Mesendoderm (in vitro differentiated cells): ENCODE measurements around the gene LMBRD2.
A peak's percentile ranks its signal among the peaks of the same experiment; 100 is the strongest.

Source experiments
- DNase-seq: peaks from one replicate; pipeline ENCODE4 v3.0.0; 2013
- H2AK5ac ChIP-seq: 2 replicates; pipeline ENCODE4 v1.6.1; 2013; ENCODE audit warnings: low read length, inconsistent platforms
- H2BK120ac ChIP-seq: 2 replicates; pipeline ENCODE4 v1.6.1; 2013; ENCODE audit warnings: low read depth, mild to moderate bottlenecking, low read length, moderate library complexity, mixed read lengths
- H2BK15ac ChIP-seq: replicated peaks from 2 replicates; pipeline ENCODE4 v1.6.1; 2013; ENCODE audit warnings: low read depth, mild to moderate bottlenecking, moderate library complexity
- H2BK5ac ChIP-seq: 2 replicates; pipeline ENCODE4 v1.6.1; 2013; ENCODE audit warnings: low read length, inconsistent platforms
- H3K18ac ChIP-seq: 2 replicates; pipeline ENCODE4 v1.6.1; 2013; ENCODE audit warnings: mild to moderate bottlenecking, low read length, mixed read lengths
- H3K23ac ChIP-seq: one replicate; pipeline ENCODE4 v1.6.1; 2013; ENCODE audit warnings: low read length
- H3K27ac ChIP-seq: 2 replicates; pipeline ENCODE4 v1.5.1; 2013; ENCODE audit warnings: low read depth, mild to moderate bottlenecking, inconsistent platforms, low read length, moderate library complexity
- H3K27me3 ChIP-seq: 2 replicates; pipeline ENCODE4 v1.6.1; 2013; ENCODE audit warnings: low read length, control low read depth, mild to moderate bottlenecking, inconsistent platforms; ENCODE audit not compliant: insufficient read depth, poor library complexity
- H3K36me3 ChIP-seq: 2 replicates; pipeline ENCODE4 v1.6.1; 2013; ENCODE audit warnings: low read length, inconsistent platforms; ENCODE audit not compliant: control insufficient read depth, insufficient read depth
- H3K4ac ChIP-seq: one replicate; pipeline ENCODE4 v1.6.1; 2013; ENCODE audit warnings: low read depth, mild to moderate bottlenecking, low read length, moderate library complexity
- H3K4me1 ChIP-seq: 2 replicates; pipeline ENCODE4 v1.6.1; 2013; ENCODE audit warnings: low read depth, low read length, inconsistent platforms; ENCODE audit not compliant: control insufficient read depth
- H3K4me2 ChIP-seq: 2 replicates; pipeline ENCODE4 v1.6.1; 2013; ENCODE audit warnings: low read length
- H3K4me3 ChIP-seq: 2 replicates; pipeline ENCODE4 v1.5.1; 2013; ENCODE audit warnings: mild to moderate bottlenecking, low read length
- H3K56ac ChIP-seq: one replicate; pipeline ENCODE4 v1.6.1; 2013; ENCODE audit warnings: low read length
- H3K79me1 ChIP-seq: 2 replicates; pipeline ENCODE4 v1.6.1; 2013; ENCODE audit warnings: low read length, inconsistent platforms
- H3K79me2 ChIP-seq: 2 replicates; pipeline ENCODE4 v1.6.1; 2013; ENCODE audit warnings: mild to moderate bottlenecking, low read length; ENCODE audit not compliant: control insufficient read depth, insufficient read depth
- H3K9ac ChIP-seq: 2 replicates; pipeline ENCODE4 v1.6.1; 2013; ENCODE audit warnings: low read length, inconsistent platforms
- H4K5ac ChIP-seq: one replicate; pipeline ENCODE4 v1.6.1; 2013; ENCODE audit warnings: low read length
- H4K8ac ChIP-seq: one replicate; pipeline ENCODE4 v1.6.1; 2013; ENCODE audit warnings: low read depth, mild to moderate bottlenecking, control low read depth, low read length, moderate library complexity
- WGBS: extraction: QIAGEN DNeasy Blood & Tissue Kit; methylation state at CpG from one replicate; pipeline ENCODE4 v1.1.7; 2013; ENCODE audit warnings: low lambda C conversion rate, missing lambda C conversion rate; ENCODE audit not compliant: insufficient coverage; ENCODE audit errors: extremely low coverage; 5-methylcytosine and 5-hydroxymethylcytosine counted together

LMBRD2 gene

GRCh38 chr5:36128795-36129194, 22.9 kb downstream of the LMBRD2 start:
- Histone ChIP-seq H3K23ac (no peak overlapping the region), H3K27me3 (no peaks in the 10 kb centered on the region), H2BK120ac (no peak overlapping the region), H3K36me3 (no peaks in the 10 kb centered on the region), H2BK5ac (no peak overlapping the region), H3K56ac (no peak overlapping the region), H3K4me2 (no peak overlapping the region), H2BK15ac (no peak overlapping the region), H3K18ac (no peak overlapping the region), H3K4me1 (no peaks in the 10 kb centered on the region), H3K4ac (no peak overlapping the region), H3K79me2 (no peaks in the 10 kb centered on the region), H3K9ac (no peak overlapping the region), H3K27ac (no peak overlapping the region), H2AK5ac (no peak overlapping the region), H4K8ac (no peak overlapping the region), H4K5ac (no peak overlapping the region), H3K79me1 (no peaks in the 10 kb centered on the region), H3K4me3 (no peak overlapping the region)
- no peak for DNase-seq
- WGBS = no CpG with 5 or more reads among the region's 1 CpG

- Histone ChIP-seq H3K23ac (no peak overlapping the region), H2BK5ac (no peak overlapping the region), H3K4me3 (no peak overlapping the region), H3K27me3 (no peaks in the 10 kb centered on the region), H3K9ac (no peak overlapping the region), H3K4me1 (no peaks in the 10 kb centered on the region), H4K8ac (no peak overlapping the region), H3K56ac (no peak overlapping the region), H3K18ac (no peak overlapping the region), H4K5ac (no peak overlapping the region), H3K79me1 (no peaks in the 10 kb centered on the region), H3K27ac (no peak overlapping the region), H3K36me3 (no peaks in the 10 kb centered on the region), H3K4ac (no peak overlapping the region), H2BK120ac (no peak overlapping the region), H2AK5ac (no peak overlapping the region), H3K4me2 (no peak overlapping the region), H2BK15ac (no peak overlapping the region), H3K79me2 (no peaks in the 10 kb centered on the region)
- WGBS = no CpG with 5 or more reads among the region's 1 CpG
- no peak for DNase-seq
Measured at GRCh38 chr5:36125868-36126267, 25.8 kb downstream of the LMBRD2 start.

- H3K27me3 ChIP-seq = no peaks in the 10 kb centered on the region
- no peak overlapping the region for H3K27ac ChIP-seq
- H3K4me3 ChIP-seq = no peak overlapping the region
- no peak overlapping the region for H2BK15ac ChIP-seq
- no peak overlapping the region for H2BK5ac ChIP-seq
- no peak overlapping the region for H3K56ac ChIP-seq
- no peak overlapping the region for H4K8ac ChIP-seq
- H3K23ac ChIP-seq = no peak overlapping the region
- no peak overlapping the region for H3K4ac ChIP-seq
- no CpG with 5 or more reads among the region's 1 CpG for WGBS
- H2BK120ac ChIP-seq = no peak overlapping the region
- no peak overlapping the region for H2AK5ac ChIP-seq
- no peak overlapping the region for H3K4me2 ChIP-seq
- no peaks in the 10 kb centered on the region for H3K79me2 ChIP-seq
- no peaks in the 10 kb centered on the region for H3K36me3 ChIP-seq
- no peak overlapping the region for H3K9ac ChIP-seq
- no peak overlapping the region for H3K18ac ChIP-seq
- DNase-seq = peak; percentile 55
- H4K5ac ChIP-seq = no peak overlapping the region
- H3K4me1 ChIP-seq = no peaks in the 10 kb centered on the region
- no peaks in the 10 kb centered on the region for H3K79me1 ChIP-seq
Measured at GRCh38 chr5:36111238-36111637, 40.4 kb downstream of the LMBRD2 start.

DNA sequence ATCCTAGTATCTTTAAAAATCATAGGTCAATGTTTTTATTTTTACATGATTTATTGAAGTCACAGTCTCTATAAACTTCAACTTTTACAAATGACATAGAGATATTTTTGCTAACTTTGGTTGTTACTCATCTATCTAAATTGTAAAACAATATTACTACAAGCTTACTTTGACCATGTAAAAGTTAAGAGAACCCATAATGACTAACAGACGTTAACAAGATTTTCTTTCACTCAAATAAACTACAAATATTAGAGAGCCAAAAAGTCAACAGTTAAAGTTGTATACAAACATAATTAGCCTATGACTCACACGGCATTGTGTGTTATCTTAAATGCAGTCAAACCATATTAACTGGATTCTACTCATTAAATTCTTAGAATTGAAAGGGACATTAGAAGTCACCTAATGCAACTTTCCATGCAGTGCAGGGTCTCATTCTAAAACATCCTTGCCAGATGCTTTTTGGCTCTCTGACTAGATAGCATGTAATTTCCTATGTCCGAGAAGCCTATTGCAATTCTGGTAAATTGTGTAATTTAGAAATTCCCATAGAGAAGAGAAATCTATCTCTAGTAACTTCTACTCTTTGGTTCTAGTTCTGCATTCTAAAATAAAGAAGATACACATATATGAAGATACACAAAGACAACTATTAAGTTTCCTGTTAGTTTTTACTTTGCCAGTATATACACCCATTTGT, 42.8 kb downstream of the LMBRD2 start:
- no peaks in the 10 kb centered on the region for H3K4me1 ChIP-seq
- no peaks in the 10 kb centered on the region for H3K27me3 ChIP-seq
- no peak overlapping the region for H2BK5ac ChIP-seq
- H3K9ac ChIP-seq = no peak overlapping the region
- no CpG with 5 or more reads among the region's 3 CpGs for WGBS
- H2BK120ac ChIP-seq = no peak overlapping the region
- no peaks in the 10 kb centered on the region for H3K36me3 ChIP-seq
- H3K56ac ChIP-seq = no peak overlapping the region
- H2BK15ac ChIP-seq = no peak overlapping the region
- H3K4me2 ChIP-seq = no peak overlapping the region
- H3K18ac ChIP-seq = no peak overlapping the region
- no peak overlapping the region for H3K27ac ChIP-seq
- no peaks in the 10 kb centered on the region for H3K79me1 ChIP-seq
- no peak overlapping the region for H3K4me3 ChIP-seq
- no peak overlapping the region for H3K4ac ChIP-seq
- H3K79me2 ChIP-seq = no peaks in the 10 kb centered on the region
- no peak overlapping the region for H2AK5ac ChIP-seq
- H4K8ac ChIP-seq = no peak overlapping the region
- no peak overlapping the region for H3K23ac ChIP-seq
- no peak for DNase-seq
- no peak overlapping the region for H4K5ac ChIP-seq

- no peak overlapping the region for H3K56ac ChIP-seq
- H3K4ac ChIP-seq = no peak overlapping the region
- H3K79me1 ChIP-seq = no peaks in the 10 kb centered on the region
- H3K4me1 ChIP-seq = no peaks in the 10 kb centered on the region
- H3K79me2 ChIP-seq = no peaks in the 10 kb centered on the region
- H3K27me3 ChIP-seq = no peaks in the 10 kb centered on the region
- WGBS = no CpG with 5 or more reads among the region's 2 CpGs
- no peak overlapping the region for H3K27ac ChIP-seq
- H3K23ac ChIP-seq = no peak overlapping the region
- no peak overlapping the region for H2BK5ac ChIP-seq
- H3K9ac ChIP-seq = no peak overlapping the region
- H3K18ac ChIP-seq = no peak overlapping the region
- no peak overlapping the region for H2BK120ac ChIP-seq
- no peak overlapping the region for H2AK5ac ChIP-seq
- H4K5ac ChIP-seq = no peak overlapping the region
- no peak overlapping the region for H3K4me3 ChIP-seq
- no peak overlapping the region for H2BK15ac ChIP-seq
- H4K8ac ChIP-seq = no peak overlapping the region
- no peak for DNase-seq
- H3K36me3 ChIP-seq = no peaks in the 10 kb centered on the region
- H3K4me2 ChIP-seq = no peak overlapping the region
Measured at GRCh38 chr5:36105819-36106218, 45.9 kb downstream of the LMBRD2 start.

DNA sequence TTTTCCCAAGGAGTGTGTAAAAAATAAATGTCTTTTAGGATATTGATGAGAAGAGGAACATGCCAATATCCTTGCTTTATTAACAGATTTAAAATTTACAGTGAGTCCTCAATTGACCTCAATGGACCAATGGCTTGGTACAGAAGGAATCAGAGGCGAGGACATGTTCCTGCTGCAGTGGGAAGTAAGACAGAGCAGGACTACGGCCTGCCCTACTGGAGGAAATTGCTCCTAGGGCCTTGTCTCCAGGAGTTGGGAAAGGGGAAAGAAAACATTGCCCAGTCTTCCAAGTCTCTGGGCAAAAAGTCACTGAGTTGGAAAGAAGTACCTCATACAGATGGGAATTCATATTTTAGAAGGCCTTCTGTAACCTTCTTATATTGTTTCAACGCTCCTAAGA, 51.9 kb downstream of the LMBRD2 start:
- Histone ChIP-seq H3K79me1 (no peaks in the 10 kb centered on the region), H3K4me1 (no peaks in the 10 kb centered on the region), H3K4me3 (no peak overlapping the region), H3K27me3 (no peaks in the 10 kb centered on the region), H3K56ac (no peak overlapping the region), H3K36me3 (no peaks in the 10 kb centered on the region), H3K23ac (no peak overlapping the region), H2BK15ac (no peak overlapping the region), H3K18ac (no peak overlapping the region), H3K27ac (no peak overlapping the region), H3K9ac (no peak overlapping the region), H4K8ac (no peak overlapping the region), H3K4me2 (no peak overlapping the region), H3K79me2 (no peaks in the 10 kb centered on the region), H2BK5ac (no peak overlapping the region), H2BK120ac (no peak overlapping the region), H2AK5ac (no peak overlapping the region), H4K5ac (no peak overlapping the region), H3K4ac (no peak overlapping the region)
- WGBS = no CpG with 5 or more reads among the region's 3 CpGs
- no peak for DNase-seq
